Muscle of arm (tissue), 14 donors: ENCODE data around the gene ATP1B3. TPM values are rescaled to one million over a fixed set of nuclear protein-coding genes. Genes with fewer than 3 reads are reported as not detected.
"Not testable (repeated sequence)": the region's sequence is repeated elsewhere in the genome, so short reads cannot be mapped to it uniquely, and the experiment has no call there.

Source experiments
- DNase-seq: peaks from one replicate; pipeline ENCODE4 v3.0.0-alpha.2; 2013
- long read RNA-seq, 11 donors: transcript quantifications; one replicate each; lab custom pipeline, GENCODE V29; 2026
- polyA plus RNA-seq, 12 donors: library from polyadenylated mRNA; unstranded; fragments of 120-200 nt; gene quantifications; one replicate each; pipeline ENCODE4 v1.2.1, GENCODE V29; 2013; ENCODE audit not compliant: insufficient read length in 12 of 12

The ATP1B3 gene
- polyA plus RNA-seq: 100 to 1,000 TPM in 6 of 12 donors, 10 to 100 TPM in 5, not detected in 1; 62.7 to 147 (median 105) TPM
- long read RNA-seq, donor 1, transcript ATP1B3-201 (7 exons, 1,811 nt): major isoform, 100 of 136 reads
- long read RNA-seq, donor 1, partial matches to known transcripts: 34 of 136 reads
- long read RNA-seq, donor 1, other reads (novel, unspliced or antisense): 0 of 136 reads
- long read RNA-seq, donor 2, transcript ATP1B3-201 (7 exons, 1,811 nt): major isoform, 28 of 57 reads
- long read RNA-seq, donor 2, transcript ATP1B3-204 (8 exons, 1,708 nt): minor isoform, 8 of 57 reads
- long read RNA-seq, donor 2, partial matches to known transcripts: 21 of 57 reads
- long read RNA-seq, donor 2, other reads (novel, unspliced or antisense): 0 of 57 reads
- long read RNA-seq, donor 3, transcript ATP1B3-201 (7 exons, 1,811 nt): major isoform, 16 of 17 reads
- long read RNA-seq, donor 3, partial matches to known transcripts: 0 of 17 reads
- long read RNA-seq, donor 3, other reads (novel, unspliced or antisense): 0 of 17 reads
- long read RNA-seq, donor 4, transcript ATP1B3-201 (7 exons, 1,811 nt): major isoform, 12 of 12 reads
- long read RNA-seq, donor 4, partial matches to known transcripts: 0 of 12 reads
- long read RNA-seq, donor 4, other reads (novel, unspliced or antisense): 0 of 12 reads
- long read RNA-seq, donor 5, transcript ATP1B3-201 (7 exons, 1,811 nt): major isoform, 12 of 16 reads
- long read RNA-seq, donor 5, partial matches to known transcripts: 0 of 16 reads
- long read RNA-seq, donor 5, other reads (novel, unspliced or antisense): 0 of 16 reads
- long read RNA-seq, donor 6, transcript ATP1B3-201 (7 exons, 1,811 nt): major isoform, 15 of 30 reads
- long read RNA-seq, donor 6, partial matches to known transcripts: 14 of 30 reads
- long read RNA-seq, donor 6, other reads (novel, unspliced or antisense): 0 of 30 reads
- long read RNA-seq, donor 7, transcript ATP1B3-201 (7 exons, 1,811 nt): major isoform, 10 of 20 reads
- long read RNA-seq, donor 7, partial matches to known transcripts: 9 of 20 reads
- long read RNA-seq, donor 7, other reads (novel, unspliced or antisense): 0 of 20 reads
- long read RNA-seq, donor 8, transcript ATP1B3-201 (7 exons, 1,811 nt): major isoform, 20 of 30 reads
- long read RNA-seq, donor 8, partial matches to known transcripts: 5 of 30 reads
- long read RNA-seq, donor 8, other reads (novel, unspliced or antisense): 0 of 30 reads
- long read RNA-seq, donor 9, transcript ATP1B3-201 (7 exons, 1,811 nt): major isoform, 14 of 23 reads
- long read RNA-seq, donor 9, partial matches to known transcripts: 5 of 23 reads
- long read RNA-seq, donor 9, other reads (novel, unspliced or antisense): 0 of 23 reads
- long read RNA-seq, donor 10, transcript ATP1B3-201 (7 exons, 1,811 nt): major isoform, 14 of 21 reads
- long read RNA-seq, donor 10, partial matches to known transcripts: 5 of 21 reads
- long read RNA-seq, donor 10, other reads (novel, unspliced or antisense): 0 of 21 reads
- long read RNA-seq, donor 11, transcript ATP1B3-201 (7 exons, 1,811 nt): major isoform, 37 of 66 reads
- long read RNA-seq, donor 11, partial matches to known transcripts: 23 of 66 reads
- long read RNA-seq, donor 11, other reads (novel, unspliced or antisense): 0 of 66 reads

- DNase-seq: peak; percentile 83
These were observed at the start of gene ATP1B3 for GRCh38 chr3:141876381-141876890. TSS of gene ATP1B3 (plus strand) at chr3:141876643. CDS start at chr3:141876802, 159 bp downstream.

GRCh38 chr3:141828487-141828886 lies 48.0 kb upstream of the ATP1B3 start:
- no peak for DNase-seq

- DNase-seq: no peak
These were observed 47.6 kb upstream of the ATP1B3 start for GRCh38 chr3:141828890-141829289.

GRCh38 chr3:141830508-141830907 lies 45.9 kb upstream of the ATP1B3 start:
- no peak for DNase-seq

GRCh38 chr3:141834292-141834691 lies 42.2 kb upstream of the ATP1B3 start:
- DNase-seq: no peak

GRCh38 chr3:141835557-141836229 lies 40.8 kb upstream of the ATP1B3 start:
- no peak for DNase-seq

GRCh38 chr3:141839389-141839788 lies 37.1 kb upstream of the ATP1B3 start:
- no peak for DNase-seq

- DNase-seq: no peak
These were observed 35.5 kb upstream of the ATP1B3 start for GRCh38 chr3:141840737-141841544.

- no peak for DNase-seq
These were observed 32.3 kb upstream of the ATP1B3 start for GRCh38 chr3:141844108-141844507.

GRCh38 chr3:141844812-141845211 lies 31.6 kb upstream of the ATP1B3 start:
- DNase-seq: no peak

GRCh38 chr3:141845407-141846049 lies 30.9 kb upstream of the ATP1B3 start:
- DNase-seq: no peak

GRCh38 chr3:141846050-141846433 lies 30.4 kb upstream of the ATP1B3 start:
- DNase-seq: no peak

GRCh38 chr3:141848159-141848748 lies 28.2 kb upstream of the ATP1B3 start:
- DNase-seq: not testable (repeated sequence)

GRCh38 chr3:141849056-141849815 lies 27.2 kb upstream of the ATP1B3 start:
- DNase-seq: no peak

GRCh38 chr3:141851411-141851810 lies 25.0 kb upstream of the ATP1B3 start:
- DNase-seq: no peak

- no peak for DNase-seq
These were observed 23.3 kb upstream of the ATP1B3 start for GRCh38 chr3:141853081-141853601.

- no peak for DNase-seq
These were observed 22.7 kb upstream of the ATP1B3 start for GRCh38 chr3:141853629-141854168.
